NCI-H128 (cell line): ENCODE results near the gene ZNF385B.
"Not testable (repeated sequence)": the region's sequence is repeated elsewhere in the genome, so short reads cannot be mapped to it uniquely, and the experiment has no call there.

Experiments used
- DNase-seq: peaks from one replicate; lab custom pipeline; 2025; ENCODE audit not compliant: unreplicated experiment; lab: John Stamatoyannopoulos, UW

The ZNF385B gene

DNA sequence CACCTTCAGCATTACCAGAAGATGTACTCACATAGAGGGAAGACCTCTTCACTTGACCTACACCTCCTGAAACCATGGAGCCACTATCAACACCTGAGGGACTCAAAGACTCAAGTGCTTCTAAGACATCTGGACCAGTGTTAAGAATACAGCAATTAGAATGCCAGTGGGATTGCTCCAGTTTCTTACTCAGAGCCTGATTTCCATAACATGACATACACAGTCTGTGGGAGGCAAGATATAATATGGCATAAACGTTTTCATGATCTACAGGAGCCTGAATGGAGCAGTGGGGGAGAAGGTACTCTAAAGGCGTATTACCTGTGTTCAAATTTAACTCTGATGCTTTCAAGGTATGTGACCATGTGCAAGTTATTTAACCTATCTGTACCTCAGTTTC lies 57.2 kb downstream of the ZNF385B start:
- DNase-seq = no peak

DNA sequence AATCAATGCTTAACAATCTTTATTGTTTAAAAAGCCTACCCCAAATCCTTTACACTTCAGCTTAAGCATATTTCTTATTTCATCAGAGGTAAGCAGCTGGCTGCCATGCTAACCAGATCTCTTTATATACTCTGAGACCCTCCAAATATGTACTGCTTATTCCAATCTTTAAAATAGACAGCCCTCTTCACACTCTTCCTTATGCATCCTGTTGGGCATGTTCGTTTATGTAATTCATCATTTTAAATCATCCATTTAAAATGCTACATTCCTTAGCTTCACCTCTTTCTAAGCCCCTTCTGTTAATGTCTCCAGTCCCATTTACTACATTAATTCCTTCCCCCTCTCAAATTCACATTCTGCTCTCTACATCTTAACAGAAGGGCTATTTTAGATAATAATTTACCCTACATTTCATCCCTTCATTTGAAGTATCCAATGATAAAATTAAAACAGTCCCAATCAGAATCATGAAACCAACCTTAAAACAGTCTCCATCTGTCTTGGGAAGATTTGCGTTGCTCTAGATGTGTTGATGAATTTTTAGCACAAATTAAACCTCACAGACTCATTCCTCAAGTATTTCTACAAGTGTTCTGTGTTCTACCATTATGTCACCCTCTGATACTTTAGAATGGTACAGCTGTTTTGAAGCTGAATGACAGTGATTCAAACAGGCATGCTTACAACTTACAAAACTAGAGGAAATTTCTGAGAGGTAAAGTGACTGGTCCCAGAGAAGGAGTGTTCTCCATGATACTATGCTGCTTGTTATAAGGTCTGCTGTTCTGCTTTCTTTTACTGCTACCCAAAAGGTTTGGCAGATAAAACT lies 59.1 kb downstream of the ZNF385B start:
- DNase-seq = no peak

DNA sequence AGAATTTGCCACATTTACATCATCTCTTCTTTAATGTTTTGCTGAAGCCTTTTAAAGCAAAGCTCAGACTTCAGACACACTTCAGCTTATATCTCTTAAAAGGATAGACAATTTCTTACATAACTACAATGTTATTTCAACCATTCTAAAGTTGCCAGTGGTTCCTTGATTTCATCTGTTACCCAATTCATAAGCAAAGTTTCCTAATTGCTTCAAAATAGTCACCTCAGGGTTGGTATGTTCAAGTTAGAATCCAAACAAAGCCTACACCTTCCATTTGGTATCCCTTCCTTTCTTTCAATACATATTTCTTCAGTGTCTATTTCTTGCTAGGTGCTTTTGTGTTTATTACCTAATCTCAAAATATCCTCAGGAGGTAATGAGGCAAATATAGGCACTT lies 60.6 kb downstream of the ZNF385B start:
- no peak for DNase-seq

DNA sequence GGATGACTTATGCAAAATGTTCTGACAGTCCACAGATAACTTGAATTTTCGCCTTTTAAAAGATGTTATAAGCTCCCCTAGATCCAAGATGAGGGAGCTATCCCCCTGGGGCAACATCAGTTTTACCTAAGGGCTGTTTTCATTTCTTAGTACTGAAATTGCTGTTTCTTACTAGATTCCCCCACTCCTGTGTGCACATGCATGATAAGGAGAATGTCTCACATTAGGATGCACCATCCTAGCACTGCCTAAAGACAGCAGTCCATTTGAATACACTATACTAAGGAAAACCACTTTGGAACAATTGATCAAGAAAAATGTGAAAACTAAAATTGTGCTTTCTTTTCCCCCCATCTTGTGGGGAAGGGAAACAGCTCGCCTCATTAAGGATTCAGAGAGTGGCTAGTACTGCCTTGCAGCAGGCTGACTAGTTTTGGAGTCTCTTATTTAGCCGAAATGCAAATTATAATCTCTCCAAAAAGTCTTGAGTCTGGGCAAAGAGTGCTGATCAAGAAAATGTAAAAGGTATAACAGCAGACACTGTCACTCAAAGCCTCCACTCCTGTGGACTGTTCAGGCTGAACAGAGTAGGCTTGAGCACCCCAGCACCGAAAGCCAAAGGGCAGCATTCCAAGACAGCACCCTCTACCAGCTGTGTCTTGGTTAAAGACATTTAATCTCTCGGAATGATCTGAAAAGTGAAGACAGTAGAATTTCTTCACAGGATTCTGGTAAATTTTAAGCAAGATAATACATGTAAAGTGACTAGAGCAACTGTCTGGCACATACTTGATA lies 65.0 kb downstream of the ZNF385B start:
- DNase-seq = no peak

DNA sequence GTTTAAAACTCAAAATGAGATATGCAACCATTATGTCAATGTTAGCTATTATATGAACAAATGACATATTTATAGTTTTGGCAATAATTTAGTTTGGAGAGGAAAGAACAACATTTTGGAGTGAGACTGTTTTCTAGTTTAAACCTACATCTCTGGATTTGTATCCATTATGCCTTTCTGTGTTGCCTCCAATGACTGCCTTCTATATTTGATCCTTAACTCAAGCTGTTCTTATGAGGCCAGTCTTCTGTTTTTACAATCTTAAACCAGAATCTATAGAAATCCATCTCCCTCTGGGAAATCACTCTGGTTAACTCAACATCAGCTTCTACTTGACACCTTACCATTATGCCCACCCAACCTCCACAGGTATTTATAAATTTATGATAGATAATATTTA lies 67.5 kb downstream of the ZNF385B start:
- DNase-seq = no peak

DNA sequence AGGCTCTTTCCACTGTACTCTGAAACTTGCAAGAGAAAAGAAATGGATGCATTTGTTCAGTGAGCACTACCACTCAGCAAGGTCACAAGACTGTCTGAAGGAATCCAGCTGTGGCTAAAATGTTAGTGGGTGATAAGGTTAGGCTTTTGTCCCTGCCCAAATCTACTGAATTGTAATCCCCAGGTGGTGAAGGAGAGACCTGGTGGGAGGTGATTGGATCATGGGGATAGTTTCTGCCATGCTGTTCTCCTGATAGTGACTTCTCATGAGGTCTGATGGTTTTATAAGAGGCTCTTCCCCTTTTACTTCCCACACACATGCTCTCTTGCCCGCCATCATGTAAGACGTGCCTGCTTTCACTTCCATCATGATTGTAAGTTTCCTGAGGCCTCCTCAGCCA lies 68.2 kb downstream of the ZNF385B start:
- DNase-seq = no peak

DNA sequence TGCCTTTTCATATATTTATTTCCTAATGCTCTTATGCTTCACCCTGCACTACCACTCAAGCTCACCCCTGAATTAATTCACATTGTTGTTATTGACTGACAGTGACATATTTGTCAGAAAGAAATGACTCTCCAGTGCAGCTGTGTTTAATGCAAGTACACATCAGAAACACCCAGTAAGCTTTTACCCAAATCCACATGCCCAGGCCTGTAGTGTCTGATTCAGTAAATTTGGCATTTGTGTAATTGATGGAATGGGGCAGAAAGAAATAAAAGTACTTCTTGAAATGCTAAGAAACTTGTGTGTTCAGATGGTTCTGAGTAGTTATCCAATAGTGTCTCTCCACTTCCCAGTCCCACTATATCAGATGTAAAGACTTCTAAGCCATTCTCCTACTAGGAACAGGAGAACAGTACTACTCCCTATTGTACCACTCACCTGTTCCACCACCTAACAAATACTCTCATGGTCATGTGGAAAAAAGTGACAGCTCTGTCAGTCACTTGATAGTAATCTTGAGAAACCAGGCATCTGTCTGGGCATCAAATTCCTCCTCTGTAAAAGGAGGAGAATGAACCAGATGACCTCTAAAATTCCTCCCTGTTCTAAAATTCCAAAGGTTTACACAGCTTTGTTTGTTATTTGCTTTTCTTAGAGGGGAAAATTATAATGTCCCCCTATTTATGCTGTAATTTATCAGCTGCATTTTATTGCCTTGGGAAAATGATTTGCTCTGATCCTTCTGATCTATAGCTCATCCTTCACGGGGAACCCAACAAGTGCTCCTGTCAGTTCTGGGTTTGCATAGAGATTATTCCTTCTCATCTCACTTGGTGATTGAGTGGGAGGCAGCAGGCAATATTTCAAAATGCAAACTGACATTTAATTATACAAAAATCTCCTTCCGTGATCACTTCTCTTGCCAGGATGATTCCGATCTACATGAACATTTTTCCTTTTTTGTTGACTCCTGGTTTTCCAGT lies 70.9 kb downstream of the ZNF385B start:
- no peak for DNase-seq

DNA sequence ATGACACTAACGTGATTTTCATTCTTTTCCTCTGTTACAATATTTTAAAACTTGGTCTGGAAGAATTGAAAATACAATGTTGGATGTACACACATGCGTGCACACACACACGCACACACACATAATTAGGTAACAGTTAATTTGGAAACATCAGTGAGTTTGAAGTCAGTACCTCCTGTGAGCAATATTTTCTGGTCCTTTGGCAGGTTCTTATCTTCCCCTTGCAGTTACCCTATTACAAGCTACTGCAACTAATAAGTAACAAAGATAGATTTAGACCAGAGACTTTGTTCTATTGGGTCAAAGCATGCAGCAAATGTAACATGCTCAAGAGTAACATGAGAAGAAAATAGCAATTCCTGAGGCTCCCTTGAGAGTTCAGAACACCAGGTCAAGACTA lies 73.3 kb downstream of the ZNF385B start:
- no peak for DNase-seq

DNA sequence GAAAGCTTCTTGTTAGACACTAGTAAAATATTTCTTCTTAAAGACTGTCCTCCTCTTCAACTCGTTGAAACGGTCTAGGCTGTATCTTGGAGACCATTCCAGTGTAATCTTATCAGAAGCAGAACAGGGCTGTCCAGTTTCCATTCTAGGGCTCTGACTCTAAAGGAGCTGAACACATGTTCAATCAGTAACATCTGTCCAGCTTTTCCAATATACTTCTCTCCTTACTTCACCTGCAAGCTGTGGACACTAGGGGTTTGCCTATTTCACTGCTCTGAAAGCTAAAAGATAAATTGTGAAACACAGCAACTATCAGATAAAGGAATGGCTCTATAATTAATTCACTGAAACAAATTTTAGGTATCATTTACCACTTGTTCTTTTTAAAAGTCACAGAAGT lies 73.8 kb downstream of the ZNF385B start:
- no peak for DNase-seq

DNA sequence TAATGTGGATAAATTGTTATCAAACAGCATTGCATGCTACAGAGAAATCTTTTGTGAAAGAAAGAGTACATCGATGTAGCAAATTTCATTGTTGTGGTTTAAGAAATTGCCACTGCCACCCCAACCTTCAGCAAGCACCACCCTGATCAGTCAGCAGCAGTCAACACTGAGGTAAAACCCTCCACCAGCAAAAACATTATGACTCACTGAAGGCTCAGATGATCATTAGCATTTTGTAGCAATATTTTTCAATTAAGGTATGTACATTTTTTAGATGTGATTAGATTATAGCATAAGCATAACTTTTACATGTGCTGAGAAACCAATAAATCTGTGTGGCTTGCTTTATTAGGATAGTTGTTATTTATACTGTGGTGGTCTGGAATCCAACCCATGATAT lies 75.5 kb downstream of the ZNF385B start:
- no peak for DNase-seq

DNA sequence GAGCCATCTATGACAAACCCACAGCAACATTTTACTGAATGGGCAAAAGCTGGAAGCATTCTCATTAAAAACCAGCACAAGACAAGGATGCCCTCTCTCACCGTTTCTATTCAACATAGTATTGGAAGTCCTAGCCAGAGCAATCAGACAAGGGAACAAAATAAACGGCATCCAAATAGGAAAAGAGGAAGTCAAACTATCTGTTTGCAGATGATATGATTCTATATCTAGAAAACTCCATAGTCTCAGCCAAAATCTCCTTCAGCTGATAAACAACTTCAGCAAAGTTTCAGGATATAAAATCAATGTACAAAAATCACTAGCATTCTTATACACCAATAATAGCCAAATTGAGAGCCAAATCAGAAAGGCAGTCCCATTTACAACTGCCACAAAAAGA lies 79.1 kb downstream of the ZNF385B start:
- DNase-seq = not testable (repeated sequence)

DNA sequence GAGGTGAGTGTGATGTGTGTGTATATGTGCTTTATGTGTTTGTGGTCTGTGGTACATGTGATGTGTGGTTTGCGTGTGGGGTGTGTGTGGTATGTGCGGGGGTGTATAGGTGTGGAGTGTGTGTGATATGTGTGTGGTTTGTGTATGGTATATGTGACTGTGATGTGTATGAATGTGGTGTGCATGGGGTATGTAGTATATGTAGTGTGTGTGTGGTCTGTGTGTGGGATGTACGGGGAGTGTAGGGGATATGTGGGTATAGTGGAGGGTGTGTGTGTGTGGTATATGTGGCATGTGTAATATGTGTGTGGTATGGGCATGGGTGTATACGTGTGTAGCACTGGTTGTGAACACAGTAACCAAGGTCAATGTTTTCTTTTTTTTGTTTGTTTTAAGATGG lies 87.4 kb downstream of the ZNF385B start:
- DNase-seq = no peak

DNA sequence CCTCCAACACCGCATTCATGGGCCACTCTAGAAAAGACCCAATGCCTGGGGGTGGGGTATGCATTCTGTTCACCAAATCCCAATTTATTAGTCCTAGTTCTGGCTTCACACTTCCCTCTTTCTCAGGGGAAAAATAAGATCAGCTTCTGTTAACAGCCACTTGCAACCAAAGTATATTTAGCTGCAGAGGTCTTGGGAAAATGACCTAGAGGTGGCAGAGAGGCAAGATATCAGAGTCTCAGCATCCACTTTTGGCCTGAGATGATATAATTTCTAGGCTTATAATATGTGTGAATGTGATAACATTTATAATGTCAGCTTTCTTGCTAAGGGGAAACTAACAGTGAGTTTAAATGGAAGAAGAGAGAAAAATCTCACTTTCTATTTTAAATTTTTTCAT lies 89.1 kb downstream of the ZNF385B start:
- no peak for DNase-seq

DNA sequence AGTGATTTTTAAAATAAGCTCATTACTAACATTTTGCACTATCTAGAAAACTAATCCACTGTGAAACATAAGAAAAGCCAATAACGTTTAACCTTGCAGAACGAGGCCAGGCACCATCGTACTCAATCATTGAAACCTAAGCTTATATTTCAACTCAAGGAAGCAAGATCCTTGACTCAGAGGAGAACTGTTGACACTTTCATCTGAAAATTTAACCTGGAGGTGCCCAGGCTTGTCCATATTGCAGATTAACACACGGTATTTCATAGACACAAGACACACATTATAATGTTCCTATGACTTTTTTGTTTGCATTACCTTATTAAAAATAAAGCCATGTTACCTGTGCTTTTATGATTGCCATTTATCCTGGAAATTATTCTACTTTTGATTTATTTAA lies 89.6 kb downstream of the ZNF385B start:
- DNase-seq = no peak

DNA sequence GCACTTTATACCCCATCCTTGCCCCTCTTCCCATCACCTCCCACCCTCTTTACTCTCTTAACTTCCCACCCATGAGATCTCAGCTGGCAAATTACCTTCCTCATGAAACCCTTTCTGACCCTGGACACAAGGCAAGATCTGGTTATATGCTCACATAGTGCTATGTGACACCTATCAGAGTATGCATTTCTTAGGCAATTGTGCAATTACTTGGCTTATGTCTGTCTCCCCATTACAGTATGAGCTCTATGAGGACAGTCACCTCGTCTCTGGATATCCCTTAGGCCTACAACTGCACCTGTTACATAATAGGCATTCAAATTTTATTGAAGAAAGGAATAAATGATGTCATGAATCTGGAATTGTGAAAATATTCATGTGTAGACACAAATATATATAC lies 91.4 kb downstream of the ZNF385B start:
- DNase-seq = no peak

DNA sequence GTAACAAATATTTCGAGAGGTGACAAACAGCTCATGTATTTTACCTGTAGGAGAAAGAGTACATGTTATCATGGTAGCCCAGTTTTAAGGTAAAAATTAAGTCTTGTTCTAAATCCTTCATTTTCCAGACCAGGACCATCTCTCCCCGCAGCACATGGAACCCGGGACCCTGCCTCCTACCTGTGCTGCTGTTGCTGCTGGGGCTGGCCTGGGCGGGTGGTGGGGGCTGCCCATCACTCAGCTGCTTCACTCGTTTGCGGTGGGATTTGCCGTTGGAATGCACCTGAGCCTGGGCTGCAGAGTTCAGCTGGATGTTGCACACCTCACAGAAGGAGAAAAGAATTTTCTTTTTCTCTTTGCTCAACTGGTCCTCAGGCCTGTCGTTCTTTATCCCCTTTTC lies 92.1 kb downstream of the ZNF385B start:
- no peak for DNase-seq

DNA sequence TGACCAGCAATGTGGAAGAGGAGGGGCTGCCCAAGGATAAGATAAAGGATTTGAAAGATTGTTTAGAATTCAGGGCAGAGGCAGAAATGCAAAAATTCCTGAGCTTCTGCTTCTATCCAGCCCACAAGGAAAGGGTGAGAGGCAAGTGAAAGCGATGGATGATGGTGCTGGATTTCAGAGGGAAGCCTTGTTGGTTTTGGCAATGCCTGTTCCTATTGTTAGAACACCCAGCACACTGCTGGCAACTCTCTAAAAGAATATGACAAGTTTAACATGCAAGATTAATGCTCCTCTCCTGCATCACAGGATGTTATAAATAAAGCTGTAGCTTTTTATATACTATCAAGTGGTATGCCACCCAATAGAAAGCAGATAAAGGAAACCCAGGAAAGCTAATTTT lies 92.6 kb downstream of the ZNF385B start:
- DNase-seq = no peak

DNA sequence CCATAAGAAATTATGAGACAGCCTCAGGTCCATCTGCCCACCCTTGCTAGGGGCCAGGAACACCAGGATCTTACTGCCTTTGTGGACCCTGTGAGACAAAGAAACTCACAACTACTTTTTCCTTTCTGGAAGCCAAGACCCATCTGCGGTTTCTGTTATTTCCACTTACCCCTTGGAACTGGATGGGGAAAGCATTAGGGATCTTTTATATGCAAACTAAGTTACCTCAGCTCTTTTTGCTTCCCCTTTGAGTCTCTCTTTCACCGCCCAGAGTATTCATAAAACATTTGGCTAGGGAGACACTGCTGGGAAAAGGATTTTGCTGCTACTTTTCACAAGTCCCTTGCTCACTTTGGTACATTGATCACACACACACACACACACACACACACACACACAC lies 95.7 kb downstream of the ZNF385B start:
- no peak for DNase-seq

DNA sequence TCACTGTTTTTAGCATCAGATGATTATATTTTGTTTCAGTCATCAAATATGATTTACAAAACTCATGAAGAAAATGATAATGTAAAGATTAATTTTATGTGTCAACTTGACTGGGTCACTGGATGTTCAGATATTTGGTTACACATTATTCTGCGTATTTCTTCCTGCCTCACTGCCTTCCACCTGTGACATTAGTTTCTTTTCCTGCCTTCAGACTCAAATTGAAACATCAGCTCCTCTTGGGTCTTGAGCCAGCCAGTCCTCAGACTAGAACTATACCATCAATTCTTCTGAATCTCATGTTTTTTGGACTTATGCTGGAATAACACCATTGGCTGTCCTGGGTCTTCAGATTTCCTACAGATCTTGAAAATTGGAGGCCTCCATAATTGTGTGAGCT lies 96.7 kb downstream of the ZNF385B start:
- DNase-seq = no peak

DNA sequence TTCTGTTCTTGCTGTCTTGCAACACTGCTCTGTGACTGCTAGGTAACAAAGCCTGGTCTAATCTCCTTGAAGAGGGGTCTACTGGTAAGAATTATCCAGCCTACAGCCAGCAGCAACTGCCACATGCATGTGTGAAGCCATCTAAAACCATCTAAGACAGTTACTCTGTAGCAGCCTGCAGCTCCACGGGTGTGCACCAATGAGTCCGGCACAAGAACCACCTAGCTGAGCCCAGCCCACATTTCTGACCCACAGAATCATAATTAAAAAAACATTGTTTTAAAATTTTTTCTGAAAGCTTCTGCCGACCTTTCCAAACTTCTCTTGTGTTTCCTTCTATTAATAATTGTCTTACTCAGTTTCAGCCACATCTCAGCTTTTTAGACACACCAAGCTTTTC lies 102.8 kb downstream of the ZNF385B start:
- DNase-seq = no peak

DNA sequence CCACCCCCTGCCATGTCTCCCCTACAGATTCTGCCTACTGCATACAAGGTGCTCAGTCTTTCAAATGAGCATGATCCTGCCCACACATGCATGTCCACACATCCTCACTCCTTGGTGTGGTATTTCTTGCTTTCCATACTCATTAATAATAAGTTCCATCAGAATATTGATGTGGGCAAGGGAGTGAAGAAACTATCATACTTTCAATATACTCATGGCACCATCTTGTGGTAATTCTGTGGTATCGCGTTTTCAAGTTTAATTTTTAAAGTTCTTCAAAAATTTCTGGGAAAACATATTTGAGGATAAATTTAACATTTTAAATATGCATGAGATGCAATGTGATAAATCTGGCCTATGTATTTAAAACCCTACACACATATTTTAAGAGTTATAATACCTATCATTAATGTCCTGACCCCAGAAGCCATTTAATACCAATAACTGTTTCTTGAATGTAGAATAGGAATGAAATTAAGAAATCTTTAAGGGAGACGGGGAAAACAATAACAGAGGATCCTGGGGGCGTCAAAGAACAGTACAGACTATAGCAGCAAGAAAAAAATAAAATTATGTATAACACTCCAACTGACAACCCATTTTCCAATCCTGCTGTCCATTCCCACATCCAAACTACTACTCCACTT lies 110.1 kb downstream of the ZNF385B start:
- DNase-seq = no peak
